ENCODE measurements around the gene AP3B1.

- TF ChIP-seq CTCF (IDR thresholded peaks at IDR 0.05; ENCODE audit: extremely low read depth in 1 of 2, insufficient read depth in 1 of 2, low read depth in 1 of 2, low read length in 2 of 2): no peak
- no peak for TF ChIP-seq POLR2A (IDR thresholded peaks at IDR 0.05; ENCODE audit: low read depth, low read length)
- no peak for TF ChIP-seq JUN (IDR thresholded peaks at IDR 0.05; ENCODE audit: borderline replicate concordance, insufficient read depth, insufficient read length, low read depth)
- TF ChIP-seq MYC (IDR thresholded peaks at IDR 0.05; ENCODE audit: low read depth, low read length): no peak
- no peak for TF ChIP-seq EZH2 (IDR thresholded peaks at IDR 0.05; ENCODE audit: borderline replicate concordance, low read depth, low read length, severe bottlenecking)
- TF ChIP-seq MAX (IDR thresholded peaks at IDR 0.05; ENCODE audit: insufficient read depth, insufficient read length): no peak
- TF ChIP-seq GATA2 (IDR thresholded peaks at IDR 0.05; ENCODE audit: insufficient read depth, insufficient read length, low read depth, low read length): no peak
- TF ChIP-seq POLR2AphosphoS5 (IDR thresholded peaks at IDR 0.05; ENCODE audit: insufficient read depth, low read depth, low read length): no peak
- no peak for TF ChIP-seq FOS (IDR thresholded peaks at IDR 0.05; ENCODE audit: borderline replicate concordance, insufficient read depth, low read length)
These were observed 337.0 kb downstream of the AP3B1 start for GRCh38 chr5:77957516-77957915.

All from endothelial cell of umbilical vein (primary cell).